Suprapubic skin (tissue), 4 donors: ENCODE measurements around the gene SLC30A2. TPM values are rescaled to one million over a fixed set of nuclear protein-coding genes. Genes with fewer than 3 reads are reported as not detected.

Experiments used
- DNase-seq, 2 donors: peaks; one replicate each; pipeline ENCODE4 v3.0.0-alpha.2; 2019; ENCODE audit warnings: low spot score in 2 of 2
- H3K27ac ChIP-seq: fragments of 200-600 bp; sonication (generic); one replicate; pipeline ENCODE4 v1.5.1; 2019
- H3K27me3 ChIP-seq: fragments of 200-600 bp; sonication (generic); one replicate; pipeline ENCODE4 v1.5.1; 2019
- H3K36me3 ChIP-seq: fragments of 200-600 bp; sonication (generic); one replicate; pipeline ENCODE4 v1.5.1; 2019
- H3K4me1 ChIP-seq: fragments of 200-600 bp; sonication (generic); one replicate; pipeline ENCODE4 v1.5.1; 2019
- H3K4me3 ChIP-seq: fragments of 200-600 bp; sonication (generic); one replicate; pipeline ENCODE4 v1.5.1; 2019; ENCODE audit warnings: mild to moderate bottlenecking
- H3K9me3 ChIP-seq: fragments of 200-600 bp; sonication (generic); one replicate; pipeline ENCODE4 v1.5.1; 2019
- CTCF ChIP-seq, 2 donors: fragments of 200-600 bp in 1 of 2; fragments of 450-650 bp in 1 of 2; sonication (generic) in 1 of 2; IDR thresholded peaks; one replicate each; pipeline ENCODE4 v1.5.1; 2016 to 2019; ENCODE audit warnings: antibody characterized with exemption in 2 of 2, mild to moderate bottlenecking in 1 of 2, moderate library complexity in 1 of 2
- EP300 ChIP-seq: sonication (generic); formaldehyde crosslinking; IDR thresholded peaks from one replicate; pipeline ENCODE4 v1.6.1; 2017; ENCODE audit warnings: antibody characterized with exemption
- POLR2A ChIP-seq, 2 donors: fragments of 450-650 bp; IDR thresholded peaks; one replicate each; pipeline ENCODE4 v1.6.1; 2017; ENCODE audit warnings: antibody characterized with exemption in 2 of 2, mild to moderate bottlenecking in 2 of 2, moderate library complexity in 2 of 2
- POLR2AphosphoS5 ChIP-seq, 3 donors: sonication (generic); formaldehyde crosslinking; IDR thresholded peaks; one replicate each; pipeline ENCODE4 v1.6.1; 2017; ENCODE audit warnings: antibody characterized with exemption in 3 of 3
- WGBS: methylation state at CpG from one replicate; pipeline ENCODE4 v1.1.5; 2018; 5-methylcytosine and 5-hydroxymethylcytosine counted together
- total RNA-seq, 4 donors: library from RNA; depleted of rRNA; stranded (reverse); fragments of >200 nt; gene quantifications; one replicate each; pipeline ENCODE4 v1.1.0, GENCODE V29; 2016

Gene SLC30A2
- total RNA-seq, 4 donors from 2014 or later, result 0.15 to 2.0 (median 1.1) TPM

- Histone ChIP-seq H3K27me3 (no peaks in the 10 kb centered on the region), H3K27ac (no peak overlapping the region), H3K36me3 (no peaks in the 10 kb centered on the region), H3K9me3 (no peaks in the 10 kb centered on the region), H3K4me3 (no peak overlapping the region), H3K4me1 (peaks cover 17% of the 10 kb centered on the region)
- 67% methylated on average over 3 of the region's 3 CpGs for WGBS
- DNase-seq, result no peak
- TF ChIP-seq EP300 (no peak), CTCF (IDR thresholded peaks at IDR 0.05) (no peak), POLR2AphosphoS5 (IDR thresholded peaks at IDR 0.05) (no peak), POLR2A (IDR thresholded peaks at IDR 0.05) (no peak)
Observed at GRCh38 chr1:26031611-26032220, 14.2 kb downstream of the SLC30A2 start.

- Histone ChIP-seq H3K4me3 (no peak overlapping the region), H3K4me1 (peaks cover 12% of the 10 kb centered on the region), H3K36me3 (no peaks in the 10 kb centered on the region), H3K27me3 (no peaks in the 10 kb centered on the region), H3K27ac (no peak overlapping the region), H3K9me3 (no peaks in the 10 kb centered on the region)
- no peak for DNase-seq
- TF ChIP-seq POLR2A (IDR thresholded peaks at IDR 0.05) (no peak), POLR2AphosphoS5 (IDR thresholded peaks at IDR 0.05) (no peak), EP300 (no peak), CTCF (IDR thresholded peaks at IDR 0.05) (no peak)
- WGBS, result 79% methylated on average over 4 of the region's 4 CpGs
Observed at GRCh38 chr1:26031196-26031595, 14.7 kb downstream of the SLC30A2 start.

- Histone ChIP-seq H3K27me3 (no peaks in the 10 kb centered on the region), H3K4me1 (peaks cover 5% of the 10 kb centered on the region), H3K9me3 (no peaks in the 10 kb centered on the region), H3K36me3 (no peaks in the 10 kb centered on the region), H3K4me3 (no peak overlapping the region), H3K27ac (no peak overlapping the region)
- DNase-seq, result no peak
- TF ChIP-seq POLR2AphosphoS5 (IDR thresholded peaks at IDR 0.05) (no peak), EP300 (no peak), CTCF (IDR thresholded peaks at IDR 0.05) (no peak), POLR2A (IDR thresholded peaks at IDR 0.05) (no peak)
- 88% methylated on average over 7 of the region's 7 CpGs for WGBS
Observed at GRCh38 chr1:26029864-26030481, 15.9 kb downstream of the SLC30A2 start.

GRCh38 chr1:26029054-26029863 lies 16.7 kb downstream of the SLC30A2 start:
- TF ChIP-seq EP300, result no peak
- no peak for TF ChIP-seq POLR2A (IDR thresholded peaks at IDR 0.05)
- no peak for TF ChIP-seq POLR2AphosphoS5 (IDR thresholded peaks at IDR 0.05)
- TF ChIP-seq CTCF (IDR thresholded peaks at IDR 0.05), result no peak
- H3K27ac ChIP-seq, result no peak overlapping the region
- H3K27me3 ChIP-seq, result no peaks in the 10 kb centered on the region
- no peak overlapping the region for H3K4me3 ChIP-seq
- WGBS, result 87% methylated on average over 14 of the region's 15 CpGs
- no peak for DNase-seq
- no peaks in the 10 kb centered on the region for H3K9me3 ChIP-seq
- no peaks in the 10 kb centered on the region for H3K36me3 ChIP-seq
- no peaks in the 10 kb centered on the region for H3K4me1 ChIP-seq

- no peaks in the 10 kb centered on the region for H3K9me3 ChIP-seq
- H3K27ac ChIP-seq, result no peak overlapping the region
- H3K36me3 ChIP-seq, result no peaks in the 10 kb centered on the region
- H3K4me1 ChIP-seq, result no peaks in the 10 kb centered on the region
- TF ChIP-seq EP300, result no peak
- TF ChIP-seq CTCF (IDR thresholded peaks at IDR 0.05), result no peak
- no peak for TF ChIP-seq POLR2AphosphoS5 (IDR thresholded peaks at IDR 0.05)
- no peak for TF ChIP-seq POLR2A (IDR thresholded peaks at IDR 0.05)
- H3K27me3 ChIP-seq, result no peaks in the 10 kb centered on the region
- 84% methylated on average over 8 of the region's 8 CpGs for WGBS
- no peak overlapping the region for H3K4me3 ChIP-seq
- DNase-seq, result no peak
Observed at GRCh38 chr1:26028490-26028980, 17.4 kb downstream of the SLC30A2 start.
